Astrocyte of the cerebellum (primary cell): ENCODE data around the gene MAP7D2.

Experiments
- DNase-seq: peaks from one replicate; pipeline ENCODE4 v3.0.0-alpha.2; 2011; ENCODE audit warnings: low read depth
- H3K4me3 ChIP-seq: 2 replicates; pipeline ENCODE4 v1.5.1; 2011; ENCODE audit warnings: mild to moderate bottlenecking, low read depth, low read length, moderate library complexity
- in situ Hi-C: cut with HindIII; loops from 2 replicates; pipeline ENCODE4 v1.10.0; 2017; ENCODE audit warnings: low sequenced_read_pairs
- TF ChIP-seq, protein P1 (sequence below): IDR thresholded peaks from 2 replicates; pipeline ENCODE4 v1.5.1; 2012; ENCODE audit warnings: low read length, low read depth, moderate library complexity, mild to moderate bottlenecking; ENCODE audit errors: missing control alignments

MAP7D2 gene

DNA sequence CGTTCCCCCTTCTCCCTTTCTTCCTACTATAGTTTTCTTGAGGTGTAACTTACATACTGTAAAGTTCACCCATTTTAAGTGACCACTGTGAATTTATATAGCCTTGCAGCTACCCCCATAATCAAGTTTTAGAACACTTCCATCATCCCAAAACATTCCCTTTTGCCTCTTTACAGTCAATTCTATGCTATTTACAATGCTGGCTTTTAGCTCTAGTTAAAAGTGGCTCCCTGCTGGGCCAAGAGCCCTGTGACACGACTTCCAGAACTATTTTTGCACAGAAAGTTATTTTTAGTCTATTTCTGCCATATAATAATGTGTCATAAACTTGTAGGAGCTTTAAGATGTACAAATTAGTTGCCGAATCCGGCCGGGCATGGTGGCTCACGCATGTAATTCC is 26.9 kb downstream of the MAP7D2 start:
- in situ Hi-C loops, result no loop called here
- H3K4me3 ChIP-seq, result no peak overlapping the region
- DNase-seq, result no peak
- TF ChIP-seq, protein P1, sequence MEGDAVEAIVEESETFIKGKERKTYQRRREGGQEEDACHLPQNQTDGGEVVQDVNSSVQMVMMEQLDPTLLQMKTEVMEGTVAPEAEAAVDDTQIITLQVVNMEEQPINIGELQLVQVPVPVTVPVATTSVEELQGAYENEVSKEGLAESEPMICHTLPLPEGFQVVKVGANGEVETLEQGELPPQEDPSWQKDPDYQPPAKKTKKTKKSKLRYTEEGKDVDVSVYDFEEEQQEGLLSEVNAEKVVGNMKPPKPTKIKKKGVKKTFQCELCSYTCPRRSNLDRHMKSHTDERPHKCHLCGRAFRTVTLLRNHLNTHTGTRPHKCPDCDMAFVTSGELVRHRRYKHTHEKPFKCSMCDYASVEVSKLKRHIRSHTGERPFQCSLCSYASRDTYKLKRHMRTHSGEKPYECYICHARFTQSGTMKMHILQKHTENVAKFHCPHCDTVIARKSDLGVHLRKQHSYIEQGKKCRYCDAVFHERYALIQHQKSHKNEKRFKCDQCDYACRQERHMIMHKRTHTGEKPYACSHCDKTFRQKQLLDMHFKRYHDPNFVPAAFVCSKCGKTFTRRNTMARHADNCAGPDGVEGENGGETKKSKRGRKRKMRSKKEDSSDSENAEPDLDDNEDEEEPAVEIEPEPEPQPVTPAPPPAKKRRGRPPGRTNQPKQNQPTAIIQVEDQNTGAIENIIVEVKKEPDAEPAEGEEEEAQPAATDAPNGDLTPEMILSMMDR, result no peak

DNA sequence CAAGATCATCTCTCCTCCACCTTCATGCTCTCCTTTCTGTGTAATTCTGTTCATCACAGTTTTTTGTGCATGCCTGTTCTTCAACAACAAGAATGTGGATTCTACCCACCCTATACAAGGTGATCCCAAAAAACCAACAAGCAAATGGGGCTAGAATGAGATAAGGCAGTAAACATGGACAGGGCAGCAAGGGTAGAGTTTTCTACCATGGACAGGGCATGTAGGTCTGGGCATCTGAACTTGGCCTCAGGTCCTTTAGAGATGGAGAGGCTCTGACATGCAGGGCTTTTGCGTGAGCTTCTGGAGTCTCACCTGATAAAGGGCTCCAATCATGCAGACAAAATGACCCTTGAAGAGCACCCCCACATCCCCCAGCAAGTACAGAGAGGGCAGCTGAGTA is 36.4 kb downstream of the MAP7D2 start:
- in situ Hi-C loops, result loop anchor here (5.0 kb wide), 1 partner anchor 78 kb away; no protein-coding TSS in a partner anchor
- no peak for DNase-seq
- TF ChIP-seq, protein P1, result no peak
- H3K4me3 ChIP-seq, result no peak overlapping the region

DNA sequence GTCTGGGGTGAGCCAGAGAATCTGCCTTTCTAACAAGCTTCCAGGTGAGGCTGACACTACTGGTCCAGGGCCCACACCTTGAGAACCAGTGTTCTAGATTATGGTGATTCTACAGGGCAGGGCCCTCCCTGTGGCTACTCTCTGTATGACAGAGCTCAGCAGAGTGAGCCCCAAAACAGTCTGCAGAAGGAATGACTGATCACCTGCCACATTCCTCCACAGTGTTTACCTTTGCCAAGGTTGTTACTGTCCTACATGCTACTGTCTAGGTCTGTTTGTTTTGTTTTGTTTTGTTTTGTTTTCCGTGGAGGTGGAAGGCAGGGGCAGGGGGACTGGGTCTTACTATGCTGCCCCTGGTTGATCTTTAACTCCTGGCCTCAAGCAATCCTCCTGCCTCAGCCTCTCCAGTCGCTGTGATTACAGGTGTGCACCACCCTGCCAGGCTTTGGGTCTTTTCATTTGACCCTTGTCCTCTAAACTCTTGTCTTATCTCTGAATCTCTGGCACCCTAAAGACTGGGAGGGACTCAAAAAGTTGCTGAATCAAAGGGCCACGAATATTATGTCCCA is 45.1 kb downstream of the MAP7D2 start:
- DNase-seq, result no peak
- in situ Hi-C loops, result no loop called here
- H3K4me3 ChIP-seq, result no peak overlapping the region
- TF ChIP-seq, protein P1, result no peak

DNA sequence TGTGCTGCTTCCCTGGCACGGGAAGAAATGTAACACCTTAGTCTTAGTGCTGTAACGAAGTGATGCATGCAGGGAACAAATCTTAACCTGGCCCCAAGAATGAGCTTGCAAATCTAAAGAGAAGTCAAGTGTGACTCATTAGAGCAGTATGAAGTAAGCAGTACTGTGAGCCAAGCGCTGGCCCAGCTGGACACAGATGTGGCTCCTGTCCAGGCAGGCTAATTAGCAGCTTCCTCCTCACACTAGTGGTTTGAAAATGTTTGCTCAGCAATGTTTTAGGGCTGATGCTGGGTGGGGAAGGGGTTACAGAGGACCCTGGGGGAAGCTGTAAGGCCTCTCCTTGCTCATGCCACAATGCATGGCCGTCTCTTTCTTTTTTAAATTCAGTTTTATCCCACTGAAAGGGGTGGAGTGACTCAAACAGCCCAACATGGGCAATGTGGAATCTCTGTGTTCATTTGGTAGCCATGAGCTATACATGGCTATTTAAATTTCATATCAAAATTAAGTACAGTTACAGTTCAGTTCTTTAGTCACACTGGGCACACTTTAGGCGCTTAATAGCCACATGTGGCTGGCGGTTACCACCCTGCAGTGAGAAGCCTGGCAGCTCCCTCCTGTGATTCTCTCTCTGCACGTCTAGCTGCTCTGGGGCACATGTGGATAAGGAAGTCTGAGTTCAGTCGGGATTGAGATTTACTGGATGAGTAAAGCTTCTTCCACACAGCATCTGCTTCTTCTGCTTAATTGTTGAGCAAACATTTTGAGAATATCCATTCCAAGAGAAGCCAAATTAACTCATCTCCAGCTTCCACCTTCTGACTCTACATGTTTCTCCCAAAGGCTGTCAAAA is 48.8 kb downstream of the MAP7D2 start:
- TF ChIP-seq, protein P1, result no peak
- H3K4me3 ChIP-seq, result no peak overlapping the region
- in situ Hi-C loops, result no loop called here
- DNase-seq, result peak; percentile 87

DNA sequence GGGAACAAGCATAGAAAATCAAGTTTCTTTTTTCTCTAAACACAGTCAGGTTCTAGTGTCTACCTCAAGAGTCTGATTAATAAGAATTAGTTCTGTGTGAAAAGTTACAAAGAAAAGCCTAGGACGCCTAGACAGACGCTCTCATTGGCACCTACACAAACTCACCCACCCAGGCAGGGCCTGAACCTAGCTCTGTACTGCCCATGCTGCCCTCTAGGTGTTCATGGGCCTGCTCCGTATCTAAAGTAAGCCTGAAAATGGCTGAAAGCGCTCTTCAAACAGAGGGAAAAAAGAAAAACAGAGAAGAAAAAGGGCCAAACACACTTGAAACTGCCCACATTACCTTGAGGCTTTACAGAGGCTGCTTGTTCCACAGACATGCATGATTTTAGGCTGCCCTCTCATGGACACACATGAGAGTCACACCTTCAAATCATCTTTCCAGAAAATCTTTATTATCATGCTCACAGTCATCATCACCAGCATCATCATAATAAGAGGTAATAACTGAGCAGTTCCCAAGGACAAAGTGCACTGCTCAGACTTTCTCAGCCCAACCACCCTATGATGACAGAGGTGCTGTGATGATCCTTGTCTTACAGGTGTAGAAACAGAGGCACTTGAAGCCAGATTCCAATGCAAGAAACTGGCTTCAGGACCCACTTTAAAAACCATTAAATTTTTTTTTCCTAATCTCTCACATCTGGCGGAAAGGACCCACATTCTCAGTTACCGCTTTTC is 49.6 kb downstream of the MAP7D2 start:
- TF ChIP-seq, protein P1, result peak; percentile 56
- H3K4me3 ChIP-seq, result no peak overlapping the region
- DNase-seq, result peak; percentile 41
- in situ Hi-C loops, result no loop called here

DNA sequence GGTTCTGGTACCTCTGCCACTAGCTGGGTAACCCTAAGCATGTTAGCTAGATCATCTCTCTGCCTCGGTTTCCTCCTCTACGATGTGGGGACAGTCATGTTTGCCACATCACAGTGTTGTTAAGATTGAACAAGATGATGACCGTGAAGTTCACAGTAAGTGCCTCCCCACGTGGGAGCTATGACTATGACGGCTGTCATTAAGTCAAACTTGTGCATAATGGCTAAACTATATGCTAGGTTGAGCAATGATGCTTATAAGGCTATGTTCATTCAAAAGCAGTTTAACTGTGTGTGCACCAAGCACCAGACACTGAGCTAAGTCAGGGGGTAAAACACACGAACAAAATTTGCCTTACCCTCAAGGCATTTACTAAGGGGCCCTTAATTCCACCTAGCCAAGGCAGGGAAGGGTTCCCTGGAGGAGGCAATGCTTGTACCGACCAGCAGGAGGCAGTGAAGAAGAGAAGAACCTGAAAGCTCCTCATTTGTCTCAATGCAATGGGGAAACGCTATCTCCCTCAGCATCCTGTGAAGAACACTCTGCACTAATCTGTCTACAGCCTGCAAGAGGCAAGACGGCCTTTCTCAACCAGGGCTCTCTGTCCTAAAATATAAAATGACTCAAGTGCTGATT is 52.9 kb downstream of the MAP7D2 start:
- H3K4me3 ChIP-seq, result no peak overlapping the region
- TF ChIP-seq, protein P1, result peak; percentile 29
- in situ Hi-C loops, result no loop called here
- no peak for DNase-seq
